Retina (tissue), 1 donor: ENCODE data around the gene NEURL1B.
"Not testable (repeated sequence)": the region's sequence is repeated elsewhere in the genome, so short reads cannot be mapped to it uniquely, and the experiment has no call there.

ENCODE experiments used
- DNase-seq: peaks from one replicate; pipeline ENCODE4 v3.0.0-alpha.2; 2016

The NEURL1B gene

GRCh38 chr5:172658961-172659501 lies 18.0 kb downstream of the NEURL1B start:
- DNase-seq, result no peak

DNA sequence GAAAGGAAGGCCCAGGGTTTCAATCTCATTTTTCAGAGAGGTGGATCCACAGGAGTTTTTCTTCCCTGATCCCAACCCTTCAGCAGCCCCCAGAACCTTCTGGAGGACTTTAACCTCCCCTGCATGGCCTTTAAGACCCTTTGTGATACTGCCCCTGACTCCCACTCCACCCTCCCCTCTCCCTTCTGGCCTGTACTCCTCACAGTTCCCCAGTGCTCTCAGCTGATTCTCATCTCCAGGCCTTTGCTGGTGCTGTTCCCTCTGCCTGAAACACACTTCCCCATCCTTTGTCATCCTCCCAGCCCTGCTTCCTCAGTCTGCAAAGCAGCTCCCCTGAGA lies 18.5 kb downstream of the NEURL1B start:
- no peak for DNase-seq

- peak; percentile 90 for DNase-seq
Measured at GRCh38 chr5:172659909-172660628, 19.0 kb downstream of the NEURL1B start.

- no peak for DNase-seq
Measured at GRCh38 chr5:172660974-172661373, 19.9 kb downstream of the NEURL1B start.

DNA sequence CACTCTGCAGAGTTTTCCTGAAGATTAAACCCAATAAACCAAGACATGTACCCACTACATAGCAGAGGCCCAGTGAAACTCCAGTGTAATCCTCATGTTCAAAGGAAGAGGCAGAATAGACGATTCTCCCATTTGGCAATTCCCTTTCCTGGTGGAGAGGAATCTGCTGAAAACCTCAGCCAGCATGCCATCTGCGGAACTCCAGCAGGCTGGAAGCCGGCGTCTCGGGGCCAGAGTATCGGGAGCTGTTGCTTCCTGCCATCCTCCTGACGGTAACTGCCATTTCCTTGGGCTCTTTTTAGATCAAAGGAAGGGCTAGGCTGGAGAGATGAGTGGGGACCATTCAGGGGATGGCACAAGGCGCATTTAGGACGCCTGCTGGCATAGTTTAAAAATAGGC lies 20.5 kb downstream of the NEURL1B start:
- DNase-seq, result no peak

- DNase-seq, result no peak
Measured at GRCh38 chr5:172662596-172662995, 21.5 kb downstream of the NEURL1B start.

DNA sequence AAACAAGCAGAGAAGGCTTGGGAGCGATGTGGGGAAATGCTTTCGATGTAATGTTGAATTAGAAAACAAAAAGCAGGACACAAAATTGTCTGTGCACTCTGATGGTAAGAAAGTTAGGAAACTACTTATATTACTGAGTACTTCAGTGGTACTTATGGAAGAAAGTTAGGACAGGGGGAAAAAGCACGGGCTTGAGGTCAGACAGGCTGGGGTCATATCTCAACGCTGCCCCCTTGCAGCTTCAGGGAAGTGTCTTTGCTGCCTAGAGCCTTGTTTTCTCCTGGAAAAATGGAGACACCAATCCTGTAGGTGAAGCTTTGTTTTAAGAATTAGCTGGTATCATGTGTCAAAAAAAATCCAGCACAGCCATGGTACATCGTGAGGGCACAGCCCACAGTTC lies 23.0 kb downstream of the NEURL1B start:
- DNase-seq, result no peak

- DNase-seq, result no peak
Measured at GRCh38 chr5:172664681-172665541, 23.8 kb downstream of the NEURL1B start.

GRCh38 chr5:172666251-172666650 lies 25.2 kb downstream of the NEURL1B start:
- DNase-seq, result no peak

DNA sequence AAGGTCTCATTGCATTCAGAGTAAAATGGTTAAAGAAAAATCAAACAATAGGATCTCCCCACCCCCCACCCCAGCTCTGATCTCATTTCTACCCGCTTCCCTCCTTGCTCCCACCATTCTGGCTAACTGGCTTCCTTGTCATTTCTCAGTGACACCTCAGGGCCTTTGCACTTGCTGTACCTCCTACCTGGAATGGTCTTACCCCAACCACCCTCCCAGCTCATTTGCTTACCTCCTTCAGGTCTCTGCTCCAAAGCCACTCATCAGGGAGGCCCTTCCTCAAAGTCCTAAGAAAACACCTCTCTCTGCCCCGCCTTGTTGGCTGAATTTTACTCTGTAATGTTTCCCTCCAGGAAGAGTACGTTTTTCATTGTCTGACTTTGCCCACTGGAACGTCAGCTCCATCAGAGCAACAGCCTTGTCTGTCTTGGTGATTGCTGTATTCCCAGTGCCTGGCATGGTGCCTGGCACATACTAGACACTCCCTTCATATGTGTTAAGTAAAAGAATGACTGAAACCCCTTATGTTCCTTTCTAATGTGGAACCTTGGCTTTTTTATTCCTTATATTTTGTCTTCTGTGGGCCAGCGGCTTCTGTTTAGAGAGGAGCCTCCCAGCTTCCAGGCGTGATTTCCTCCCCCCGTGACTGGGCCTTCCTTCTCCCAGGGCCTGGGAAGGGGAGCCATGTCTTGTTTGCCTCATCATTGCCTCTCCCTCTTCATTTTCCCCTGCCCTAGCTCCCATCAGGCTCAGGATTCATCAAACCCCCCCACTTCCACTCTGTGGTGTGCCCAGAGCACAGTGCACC lies 26.9 kb downstream of the NEURL1B start:
- DNase-seq, result no peak

GRCh38 chr5:172668594-172669071 lies 27.6 kb downstream of the NEURL1B start:
- DNase-seq, result no peak

DNA sequence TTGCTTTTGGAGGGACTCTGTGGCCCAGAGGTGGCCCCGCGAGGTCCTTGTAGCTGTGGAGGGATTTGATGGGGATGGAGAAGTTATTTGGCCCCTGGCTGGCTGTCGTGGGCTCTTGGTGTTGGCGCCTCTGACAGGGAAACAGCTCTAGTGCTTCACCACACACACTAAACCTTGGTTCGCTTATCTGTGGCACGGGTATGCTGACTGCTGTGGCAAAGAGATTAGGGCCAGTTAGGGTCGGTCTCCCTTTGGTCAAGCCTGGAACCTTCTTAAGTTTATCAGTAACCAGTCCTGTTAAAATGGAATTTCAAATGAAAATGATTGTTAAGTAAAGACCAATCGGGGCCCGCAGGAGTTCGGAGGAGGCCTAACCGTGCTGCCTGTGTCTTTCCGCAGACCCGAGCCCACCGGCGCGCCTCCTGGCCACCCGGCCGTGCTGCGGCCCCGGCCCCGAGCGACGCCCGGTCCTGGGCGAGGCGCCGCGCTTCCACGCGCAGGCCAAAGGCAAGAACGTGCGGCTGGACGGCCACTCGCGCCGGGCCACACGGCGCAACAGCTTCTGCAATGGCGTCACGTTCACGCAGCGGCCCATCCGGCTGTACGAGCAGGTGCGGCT lies 28.4 kb downstream of the NEURL1B start:
- DNase-seq, result no peak

GRCh38 chr5:172670005-172670402 lies 28.9 kb downstream of the NEURL1B start:
- peak; percentile 45 for DNase-seq

- no peak for DNase-seq
Measured at GRCh38 chr5:172670444-172670843, 29.4 kb downstream of the NEURL1B start.

DNA sequence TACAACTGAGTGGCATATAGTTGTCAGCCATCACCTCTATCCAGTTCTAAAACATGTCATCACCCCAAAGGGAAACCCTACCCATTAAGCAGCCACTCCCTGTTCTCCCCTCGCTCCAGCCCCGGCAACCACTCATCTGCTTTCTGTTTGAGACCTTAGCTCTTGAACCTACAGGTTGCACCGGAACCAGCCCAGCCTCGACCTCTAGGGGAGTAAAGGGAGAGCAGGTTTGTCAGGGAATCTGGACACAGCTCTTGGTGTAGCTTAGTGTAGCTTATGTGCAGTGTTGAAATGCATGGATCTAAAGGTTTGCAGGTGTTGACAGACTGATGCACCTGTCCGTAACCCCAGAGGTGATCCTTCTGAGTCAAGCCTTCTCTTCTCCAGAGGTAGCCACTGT lies 30.0 kb downstream of the NEURL1B start:
- no peak for DNase-seq

- DNase-seq, result no peak
Measured at GRCh38 chr5:172672681-172673080, 31.6 kb downstream of the NEURL1B start.

GRCh38 chr5:172674155-172674554 lies 33.1 kb downstream of the NEURL1B start:
- no peak for DNase-seq

GRCh38 chr5:172676914-172677475 lies 35.9 kb downstream of the NEURL1B start:
- no peak for DNase-seq

DNA sequence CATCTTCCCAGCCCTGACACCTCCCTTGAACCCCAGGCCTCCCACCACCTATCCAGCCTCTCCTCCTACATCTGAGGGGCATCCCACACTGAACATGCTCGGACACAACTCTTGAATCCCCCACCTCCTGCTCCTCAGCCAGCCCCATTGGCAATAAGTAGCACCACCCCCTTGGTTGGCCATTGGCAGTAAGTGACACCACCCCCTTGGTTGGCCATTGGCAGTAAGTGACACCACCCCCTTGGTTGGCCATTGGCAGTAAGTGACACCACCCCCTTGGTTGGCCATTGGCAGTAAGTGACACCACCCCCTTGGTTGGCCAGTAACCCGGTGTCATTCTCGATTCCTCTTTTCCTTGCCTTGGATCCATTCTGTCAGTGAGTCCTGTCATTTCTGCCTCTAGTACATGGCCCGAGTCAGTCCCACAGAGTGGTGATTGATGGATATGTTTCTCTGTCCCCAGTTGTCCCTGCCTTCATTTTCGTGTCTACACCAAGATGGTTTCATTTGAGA lies 37.4 kb downstream of the NEURL1B start:
- DNase-seq, result not testable (repeated sequence)

- no peak for DNase-seq
Measured at GRCh38 chr5:172678902-172679301, 37.8 kb downstream of the NEURL1B start.

DNA sequence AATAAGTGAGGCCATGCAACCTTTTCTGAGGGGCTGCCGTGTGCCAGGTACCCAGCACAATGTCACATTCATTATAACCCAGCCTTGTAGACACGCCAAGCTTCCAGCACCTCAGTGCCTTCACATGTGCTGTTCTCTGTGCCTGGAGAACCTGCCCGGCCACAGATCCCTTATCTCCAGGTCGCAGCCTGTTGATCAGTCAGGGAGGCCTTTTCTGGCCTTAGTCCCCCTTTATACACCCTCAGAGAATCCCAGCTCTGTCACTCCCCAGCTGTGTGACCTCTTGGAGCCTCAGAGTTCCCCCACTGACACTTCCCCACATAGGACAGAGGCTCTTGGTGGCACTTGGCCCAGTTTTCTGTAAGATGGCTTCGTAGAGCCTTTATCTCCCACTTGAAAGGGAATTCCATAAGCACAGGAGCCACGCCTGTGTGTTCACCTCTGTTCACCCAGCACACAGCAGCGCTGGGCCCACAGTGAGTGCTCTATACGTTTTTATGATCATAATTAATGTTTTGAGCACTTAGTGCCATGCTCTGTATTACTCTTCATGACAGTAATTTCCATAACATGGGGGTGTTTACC lies 38.7 kb downstream of the NEURL1B start:
- DNase-seq, result no peak

DNA sequence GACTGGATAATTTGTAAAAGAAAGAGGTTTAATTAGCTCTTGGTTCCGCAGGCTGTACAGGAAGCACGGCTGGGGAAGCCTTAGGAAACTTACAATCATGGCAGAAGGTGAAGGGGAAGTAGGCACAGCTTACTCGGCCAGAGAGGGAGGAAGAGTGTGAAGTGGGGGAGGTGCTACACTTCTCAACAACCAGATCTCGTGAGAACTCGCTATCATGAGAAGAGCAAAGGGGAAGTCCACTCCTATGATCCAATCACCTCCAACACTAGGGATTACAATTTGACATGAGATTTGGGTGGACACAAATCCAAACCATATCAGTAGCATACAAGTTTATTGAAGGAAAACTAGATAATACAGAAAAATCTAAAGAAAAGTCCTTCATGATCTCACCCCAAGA lies 39.9 kb downstream of the NEURL1B start:
- DNase-seq, result no peak
